NCI-H2227 treated with DMSO at 0.1 percent for 48 hours (cell line): ENCODE results near the gene CACNA2D3.
A peak's percentile ranks its signal among the peaks of the same experiment; 100 is the strongest.

Experiments used
- DNase-seq: peaks from one replicate; lab custom pipeline; 2025; lab: John Stamatoyannopoulos, UW

Gene CACNA2D3

DNA sequence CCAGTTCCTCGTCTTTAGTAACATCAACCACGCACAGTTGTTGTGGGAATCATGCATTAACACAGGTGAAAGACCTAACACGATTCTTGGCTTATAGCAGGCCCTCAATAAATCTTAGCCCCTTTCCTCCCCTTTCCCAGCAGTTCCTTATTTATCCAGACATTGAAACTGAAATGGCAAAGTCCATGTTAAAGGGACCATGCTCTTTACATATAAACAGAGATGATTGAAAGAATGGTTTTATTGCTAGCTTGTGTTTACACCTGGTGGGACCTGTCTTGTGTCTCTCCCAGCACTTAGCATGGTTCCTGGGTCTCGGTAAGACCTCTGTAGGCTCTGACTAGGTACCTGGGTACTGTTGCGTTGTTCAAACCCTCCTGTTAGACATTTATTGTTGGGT, 553.7 kb downstream of the CACNA2D3 start:
- no peak for DNase-seq

DNA sequence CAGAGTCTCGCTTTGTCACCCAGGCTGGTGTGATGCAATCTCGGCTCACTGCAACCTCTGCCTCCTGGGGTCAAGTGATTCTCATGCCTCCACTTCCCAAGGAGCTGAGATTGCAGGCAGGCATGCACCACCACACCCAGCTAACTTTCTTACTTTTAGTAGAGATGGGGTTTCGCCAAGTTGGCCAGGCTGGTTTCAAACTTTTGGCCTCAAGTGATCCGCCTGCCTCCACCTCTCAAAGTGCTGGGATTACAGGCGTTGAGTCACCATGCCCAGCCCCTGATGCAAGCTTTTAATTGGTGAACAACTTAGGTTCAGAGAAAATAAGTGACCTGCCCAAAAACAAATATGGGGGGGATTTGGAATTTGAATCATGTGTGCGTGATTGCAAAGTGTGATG, 559.4 kb downstream of the CACNA2D3 start:
- DNase-seq: no peak

DNA sequence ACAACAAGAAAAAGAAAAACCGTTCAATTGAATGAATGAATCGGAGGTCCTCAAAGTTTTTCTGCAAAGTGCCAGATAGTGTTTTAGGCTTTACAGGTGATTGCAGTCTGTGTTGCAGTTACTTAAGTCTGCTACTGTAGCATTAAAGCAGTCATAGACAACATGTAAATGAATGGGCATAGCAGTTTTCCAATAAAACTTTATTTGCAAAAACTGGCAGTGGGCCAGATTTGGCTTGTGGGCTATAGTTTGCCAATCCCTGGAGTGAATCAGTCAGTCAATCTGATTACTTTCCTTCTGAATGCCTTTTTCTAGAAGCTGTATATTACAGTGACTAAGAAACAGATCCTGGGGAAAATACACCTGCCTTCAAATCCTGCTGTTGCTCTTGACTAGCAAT, 562.9 kb downstream of the CACNA2D3 start:
- DNase-seq: no peak

GRCh38 chr3:54691289-54691771, 569.0 kb downstream of the CACNA2D3 start:
- no peak for DNase-seq

DNA sequence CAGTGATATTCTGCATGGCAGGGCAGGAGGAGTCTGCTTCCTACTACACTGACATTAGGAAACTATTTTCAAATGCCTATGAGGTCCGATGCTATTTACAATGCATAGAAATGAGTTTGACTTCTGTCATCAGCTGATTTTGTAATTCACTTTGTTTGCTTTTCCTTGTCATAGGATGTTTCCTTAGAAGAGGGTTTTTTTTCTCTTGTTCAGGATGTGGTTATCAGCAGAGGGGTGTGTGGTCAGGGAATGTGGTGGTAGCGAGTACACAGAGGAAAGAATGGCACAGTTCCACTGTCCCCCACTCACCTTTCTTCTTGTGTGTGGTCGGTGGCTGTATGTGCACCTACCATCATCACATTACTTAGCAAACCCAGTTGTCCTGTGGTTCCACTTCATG, 574.0 kb downstream of the CACNA2D3 start:
- no peak for DNase-seq

- DNase-seq: no peak
Measured at GRCh38 chr3:54698054-54698453, 575.7 kb downstream of the CACNA2D3 start.

DNA sequence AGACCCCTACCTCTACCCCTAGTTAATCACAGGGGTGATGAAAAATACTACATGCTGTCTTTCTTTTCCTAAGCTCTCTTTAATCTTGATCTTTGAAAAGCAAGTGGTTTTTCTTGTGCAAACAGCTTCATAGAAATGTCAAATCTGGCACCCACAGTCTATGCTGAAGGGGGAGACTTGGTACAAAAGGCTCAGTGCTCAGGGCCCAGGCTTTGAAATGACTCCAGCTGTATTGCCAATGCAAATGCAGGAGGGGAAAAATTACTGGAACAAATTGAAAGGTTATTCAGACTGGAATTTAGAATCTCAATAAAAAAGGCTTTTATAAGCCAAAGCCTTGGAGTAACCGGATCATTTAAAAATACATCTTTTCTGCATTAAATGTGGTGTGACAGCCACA, 581.6 kb downstream of the CACNA2D3 start:
- DNase-seq: no peak

- no peak for DNase-seq
Measured at GRCh38 chr3:54705730-54706129, 583.4 kb downstream of the CACNA2D3 start.

GRCh38 chr3:54706738-54707137, 584.4 kb downstream of the CACNA2D3 start:
- no peak for DNase-seq

DNA sequence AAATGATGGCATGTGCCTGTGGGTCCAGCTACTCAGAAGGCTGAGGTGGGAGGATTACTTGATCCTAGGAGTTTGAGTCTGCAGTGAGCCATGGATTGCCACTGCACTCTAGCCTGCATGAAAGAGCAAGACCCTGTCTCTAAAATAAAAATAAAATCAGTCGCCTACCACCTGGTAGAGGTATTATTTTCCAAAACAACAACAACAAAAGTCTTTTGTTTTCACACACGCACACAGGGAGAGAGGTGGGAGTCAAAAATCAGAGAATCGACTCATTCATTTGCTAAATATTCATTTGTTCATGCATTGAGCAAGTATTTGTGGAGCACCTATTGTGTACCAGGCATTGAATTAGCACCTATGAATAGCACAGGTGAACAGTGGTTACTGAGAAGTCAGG, 587.4 kb downstream of the CACNA2D3 start:
- DNase-seq: no peak

DNA sequence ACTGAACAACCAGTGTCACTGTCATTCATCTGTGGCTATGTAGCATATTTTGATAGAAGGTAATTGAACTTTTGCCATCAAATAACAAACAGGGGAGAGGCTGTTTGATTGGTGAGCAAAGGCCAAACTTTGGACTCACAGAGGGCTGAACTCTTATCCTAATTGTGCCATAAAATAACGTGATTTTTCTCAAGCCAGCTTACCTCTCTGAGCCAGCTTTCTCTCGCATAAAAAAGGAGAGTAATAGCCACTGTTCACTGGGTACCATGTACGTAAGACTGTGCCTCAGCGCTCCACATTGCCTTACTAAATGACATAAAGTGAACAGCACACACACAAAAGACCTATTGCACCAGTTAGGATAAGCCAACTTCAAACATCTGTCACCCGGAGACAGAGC, 588.6 kb downstream of the CACNA2D3 start:
- no peak for DNase-seq

GRCh38 chr3:54712539-54712938, 590.2 kb downstream of the CACNA2D3 start:
- DNase-seq: no peak

DNA sequence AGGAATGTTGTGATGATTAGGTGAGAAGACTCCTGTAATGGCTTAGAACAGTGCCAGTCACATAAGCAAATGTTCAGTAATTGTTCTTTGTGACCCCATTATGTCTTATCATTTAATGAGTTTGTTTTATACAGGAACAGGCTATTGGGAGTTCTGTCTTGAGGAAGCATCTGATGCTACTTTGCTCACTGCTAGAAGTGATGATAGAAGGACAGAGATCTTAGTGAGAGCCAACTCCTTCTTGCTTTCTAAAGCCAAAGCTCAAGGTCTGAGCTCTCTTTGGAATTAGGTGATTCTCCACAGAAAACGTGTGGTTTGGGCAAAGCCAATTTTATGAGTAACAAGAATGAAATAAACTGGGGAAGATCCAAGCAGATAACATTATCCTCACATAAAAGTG, 590.7 kb downstream of the CACNA2D3 start:
- no peak for DNase-seq

- DNase-seq: peak; percentile 35
Measured at GRCh38 chr3:54713455-54713854, 591.1 kb downstream of the CACNA2D3 start.

DNA sequence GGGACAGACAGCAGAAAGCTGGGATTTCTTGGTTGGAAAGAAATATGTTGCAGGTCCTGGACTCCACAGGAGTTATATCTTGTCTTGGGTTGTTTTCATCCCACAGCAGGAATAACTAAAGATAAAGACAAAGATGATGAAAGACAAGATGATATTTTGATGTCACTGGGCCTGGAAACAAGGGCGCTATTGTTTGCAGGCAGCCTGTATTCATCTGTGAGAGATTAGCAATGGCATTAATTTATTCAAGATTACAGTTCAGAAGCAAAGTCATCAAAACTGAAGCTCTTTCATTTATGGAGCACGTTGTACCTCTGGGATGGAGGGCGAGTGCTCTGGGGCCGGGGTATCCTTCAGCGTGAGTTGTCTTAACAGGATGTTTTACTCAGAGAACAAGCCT, 591.7 kb downstream of the CACNA2D3 start:
- DNase-seq: no peak

GRCh38 chr3:54717506-54717905, 595.2 kb downstream of the CACNA2D3 start:
- no peak for DNase-seq

- DNase-seq: no peak
Measured at GRCh38 chr3:54719914-54720313, 597.6 kb downstream of the CACNA2D3 start.

DNA sequence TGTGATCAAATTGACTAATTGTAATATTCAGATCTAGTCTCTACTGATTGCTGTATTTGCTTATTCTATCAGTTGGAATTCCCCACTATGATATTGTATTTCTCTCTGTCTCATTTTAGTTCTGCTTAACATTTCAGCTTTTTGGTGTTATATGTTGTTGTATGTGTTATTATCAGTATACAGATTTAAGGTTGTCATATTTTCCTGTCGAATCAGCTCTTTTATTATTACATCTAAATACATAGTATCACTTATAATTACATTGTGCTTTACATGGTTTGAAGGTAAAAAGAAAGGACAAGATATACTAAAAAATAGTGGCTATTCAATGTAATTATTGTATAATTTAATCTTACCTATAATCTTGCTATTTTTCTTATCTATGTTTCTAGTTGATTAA, 598.3 kb downstream of the CACNA2D3 start:
- DNase-seq: no peak

- DNase-seq: no peak
Measured at GRCh38 chr3:54731732-54732445, 609.5 kb downstream of the CACNA2D3 start.

DNA sequence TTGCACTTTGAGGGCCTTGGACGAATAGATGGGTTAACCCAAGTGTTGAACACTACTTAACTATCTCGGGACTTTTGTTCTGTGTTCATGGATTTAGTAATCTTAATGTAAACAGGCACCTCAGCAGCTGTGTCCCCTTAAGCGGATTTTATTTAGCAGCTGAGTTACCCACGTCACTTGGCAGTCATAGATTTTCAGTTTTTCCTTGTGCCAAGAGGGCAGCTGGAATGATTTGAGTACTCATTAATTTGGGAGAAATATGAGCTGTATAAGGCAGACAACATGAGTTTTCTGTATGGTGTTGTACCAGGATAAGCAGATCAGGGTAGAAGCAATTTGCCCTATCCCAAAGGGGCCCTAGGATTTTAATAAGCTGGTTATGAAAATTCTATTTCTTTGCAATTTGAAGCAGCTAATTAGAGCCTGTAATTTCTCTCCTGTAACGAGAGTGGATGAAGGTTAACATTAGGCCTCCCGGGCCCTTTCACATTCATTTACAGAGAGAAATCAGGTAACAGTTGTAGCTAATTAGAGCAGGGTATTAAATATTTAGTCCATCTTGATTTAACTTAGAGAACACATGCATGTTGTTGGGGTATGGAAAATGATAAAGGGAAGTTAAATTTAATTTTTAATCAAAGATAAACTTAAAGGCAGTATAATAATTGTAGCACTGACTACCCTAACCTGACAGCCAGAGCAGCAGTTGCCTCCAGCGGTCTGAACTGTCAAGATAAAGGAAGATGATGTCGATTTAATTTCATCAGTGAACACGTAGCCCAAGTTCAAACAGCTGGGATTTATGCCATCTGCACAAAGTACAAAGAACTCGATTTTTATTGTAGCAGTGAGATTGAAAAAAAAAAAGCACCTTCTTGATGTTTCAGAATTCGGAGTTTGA, 611.0 kb downstream of the CACNA2D3 start:
- no peak for DNase-seq

GRCh38 chr3:54736459-54736858, 614.1 kb downstream of the CACNA2D3 start:
- DNase-seq: no peak

DNA sequence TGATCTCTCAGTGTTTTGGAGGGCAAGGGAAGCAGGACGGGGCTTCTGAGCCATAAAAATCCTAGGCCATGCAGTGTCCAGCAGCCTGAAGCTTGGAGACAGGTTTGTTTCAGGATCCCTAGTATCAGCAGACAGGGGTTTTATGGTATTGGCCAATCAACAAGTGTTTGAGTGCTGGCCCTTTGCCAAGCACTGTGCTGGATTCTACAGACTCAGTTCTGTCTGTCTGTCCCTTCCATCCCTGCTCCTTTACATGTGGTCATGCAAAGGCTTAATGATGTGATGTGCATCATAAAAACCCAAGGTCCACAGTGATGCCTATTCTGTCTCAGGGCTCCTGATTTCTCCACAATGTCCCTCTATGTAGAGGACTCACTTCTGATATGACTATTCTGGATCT, 621.4 kb downstream of the CACNA2D3 start:
- no peak for DNase-seq

DNA sequence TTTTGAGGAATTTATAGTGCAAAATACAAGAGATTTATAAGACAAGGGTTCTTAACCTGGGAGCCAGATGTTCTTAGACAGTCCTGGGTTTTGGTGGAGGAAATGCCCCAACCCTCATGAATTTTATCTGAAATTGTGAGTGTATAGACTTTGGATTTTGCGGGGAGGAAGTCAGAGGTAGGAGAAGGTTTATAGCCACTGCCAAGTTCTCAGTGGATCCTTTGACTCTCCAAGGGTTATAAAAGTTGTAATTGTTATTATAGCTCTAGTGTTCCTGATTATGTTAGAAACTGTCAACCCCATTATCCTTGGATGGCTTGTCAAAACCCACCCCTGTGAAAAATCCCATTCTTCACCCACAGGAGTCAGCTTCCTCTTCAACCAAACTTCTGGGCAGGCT, 621.9 kb downstream of the CACNA2D3 start:
- no peak for DNase-seq
